GM21515 (cell line): ENCODE measurements around the gene MATK.
"Not testable (repeated sequence)": the region's sequence is repeated elsewhere in the genome, so short reads cannot be mapped to it uniquely, and the experiment has no call there.

ENCODE experiments used
- ATAC-seq: cut with Tn5 transposase; IDR thresholded peaks from one replicate; pipeline ENCODE4 v1.9.1; 2021; ENCODE audit not compliant: unreplicated experiment

MATK gene

DNA sequence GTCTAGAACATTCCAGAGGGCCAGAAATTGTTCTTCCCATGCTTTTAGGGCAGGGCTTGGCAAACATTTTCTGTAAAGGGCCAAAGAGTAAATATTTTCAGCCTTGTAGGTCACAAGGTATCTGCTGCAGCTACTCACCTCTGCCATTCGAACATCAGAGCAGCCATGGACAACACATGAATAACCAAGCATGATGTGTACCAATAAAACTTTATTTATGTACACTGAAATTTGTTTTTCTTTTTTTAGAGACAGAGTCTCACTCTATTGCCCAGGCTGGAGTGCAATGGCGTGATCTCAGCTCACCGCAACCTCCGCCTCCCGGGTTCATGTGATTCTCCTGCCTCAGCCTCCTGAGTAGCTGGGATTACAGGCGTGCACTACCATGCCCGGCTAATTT lies 28.5 kb downstream of the MATK start:
- not testable (repeated sequence) for ATAC-seq

DNA sequence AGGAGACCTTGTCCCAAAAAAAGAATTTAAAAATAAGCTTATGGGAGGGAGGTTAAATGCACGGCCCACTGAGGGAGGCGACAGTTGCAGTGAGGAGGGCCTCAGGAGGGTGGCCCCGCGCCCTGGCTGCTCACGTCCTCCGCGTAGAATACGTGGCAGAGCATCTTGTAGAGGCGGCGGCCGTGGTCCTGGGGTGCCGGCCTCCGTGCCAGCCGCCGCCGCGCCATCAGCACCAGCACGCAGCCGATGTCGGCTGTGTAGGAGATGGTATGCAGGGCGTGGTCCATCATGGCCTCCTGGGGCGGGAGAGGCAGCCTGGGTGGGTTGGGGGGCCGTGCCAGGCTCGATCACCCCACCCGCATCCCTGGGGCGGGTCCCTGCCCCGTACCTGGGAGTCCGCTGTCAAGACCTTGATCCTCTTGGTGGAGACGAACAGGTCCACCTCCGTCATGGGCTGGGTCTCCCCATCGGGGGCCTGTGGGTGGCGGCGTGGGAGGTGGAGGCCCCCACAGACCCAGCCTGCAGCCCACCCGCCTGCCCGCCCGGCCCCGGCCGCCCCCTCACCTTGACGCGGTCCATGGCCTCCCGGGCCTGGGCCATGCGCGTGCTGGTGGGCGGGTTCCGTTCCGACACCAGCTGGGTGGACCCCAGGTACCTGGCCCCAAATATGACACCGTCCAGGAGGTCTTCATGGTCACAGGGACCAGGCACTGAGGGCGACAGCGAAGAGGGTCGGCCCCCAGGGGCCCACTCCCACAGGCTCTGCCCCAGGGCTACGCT lies 32.4 kb downstream of the MATK start:
- ATAC-seq = no peak

DNA sequence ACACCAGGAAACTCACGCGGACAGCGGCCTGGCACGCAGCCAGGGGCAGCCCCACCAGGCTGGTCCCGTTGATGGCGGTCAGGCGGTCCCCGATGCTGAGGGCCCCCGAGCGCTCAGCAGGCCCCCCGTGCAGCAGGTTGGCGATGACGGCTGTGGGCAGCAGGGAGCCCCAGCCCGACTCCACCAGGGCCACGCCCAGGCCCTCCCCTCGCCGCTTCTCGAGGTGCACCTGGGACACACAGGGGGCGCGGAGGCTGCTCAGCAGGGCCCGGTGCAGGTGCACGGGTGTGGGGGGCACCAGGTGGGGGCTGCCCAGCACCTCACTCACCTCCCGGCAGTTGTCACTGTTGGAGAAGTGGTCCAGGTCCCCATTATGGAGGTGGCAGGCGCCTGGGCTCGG lies 33.7 kb downstream of the MATK start:
- no peak for ATAC-seq

DNA sequence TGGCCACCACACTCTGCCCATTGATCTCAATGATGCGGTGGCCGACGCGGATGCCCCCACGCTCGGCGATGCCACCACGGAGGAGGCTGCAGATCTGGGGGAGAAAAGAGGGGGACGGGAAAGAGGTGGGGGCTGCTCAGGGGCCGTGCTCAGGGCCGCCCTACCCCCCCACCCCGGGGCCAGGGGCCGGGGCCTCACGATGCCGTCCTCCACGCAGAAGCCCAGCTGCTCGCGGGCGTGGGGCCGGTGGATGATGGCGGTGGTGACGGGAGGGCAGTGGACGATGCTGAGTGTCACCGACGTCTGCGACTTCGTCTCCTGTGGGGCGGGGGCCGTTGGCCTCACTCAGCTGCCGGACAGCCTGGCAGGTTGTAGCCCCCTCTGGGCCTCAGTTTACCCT lies 34.9 kb downstream of the MATK start:
- ATAC-seq = no peak

DNA sequence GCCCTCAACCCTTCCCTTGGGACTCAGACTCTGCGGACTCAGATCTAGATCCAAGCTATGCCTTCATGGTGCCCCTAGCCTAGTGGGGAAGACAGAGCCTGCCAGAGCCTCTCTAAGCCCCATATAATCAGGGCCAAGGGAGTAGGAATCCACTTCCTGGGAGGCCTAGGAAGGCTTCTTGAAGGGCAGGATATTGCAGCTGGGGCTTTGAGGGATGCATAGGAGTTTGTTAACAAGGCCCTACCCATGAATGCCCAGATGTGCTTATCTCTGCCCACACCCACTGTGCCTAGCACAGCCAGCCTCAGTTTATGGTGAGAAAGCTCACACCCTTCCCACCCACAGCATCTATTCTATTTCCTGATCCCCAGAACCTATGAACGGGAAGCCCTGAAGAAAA lies 36.0 kb downstream of the MATK start:
- ATAC-seq = no peak

DNA sequence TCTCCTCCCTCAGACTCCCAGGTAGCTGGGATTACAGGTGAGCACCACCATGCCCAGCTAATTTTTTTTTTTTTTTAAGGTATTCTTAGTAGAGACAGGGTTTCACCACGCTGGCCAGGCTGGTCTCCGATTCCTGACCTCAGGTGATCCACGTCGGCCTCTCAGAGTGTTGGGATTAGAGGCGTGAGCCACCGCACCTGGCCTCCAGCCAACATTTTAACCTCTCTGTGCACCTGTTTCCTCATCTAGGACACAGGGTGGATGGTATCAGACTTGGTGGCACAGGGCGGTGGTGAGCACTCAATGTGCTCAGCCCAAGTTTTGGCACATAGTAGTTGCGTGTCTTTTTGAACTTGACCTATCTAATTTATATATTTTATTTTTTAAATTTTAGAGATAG lies 37.2 kb downstream of the MATK start:
- no peak for ATAC-seq

DNA sequence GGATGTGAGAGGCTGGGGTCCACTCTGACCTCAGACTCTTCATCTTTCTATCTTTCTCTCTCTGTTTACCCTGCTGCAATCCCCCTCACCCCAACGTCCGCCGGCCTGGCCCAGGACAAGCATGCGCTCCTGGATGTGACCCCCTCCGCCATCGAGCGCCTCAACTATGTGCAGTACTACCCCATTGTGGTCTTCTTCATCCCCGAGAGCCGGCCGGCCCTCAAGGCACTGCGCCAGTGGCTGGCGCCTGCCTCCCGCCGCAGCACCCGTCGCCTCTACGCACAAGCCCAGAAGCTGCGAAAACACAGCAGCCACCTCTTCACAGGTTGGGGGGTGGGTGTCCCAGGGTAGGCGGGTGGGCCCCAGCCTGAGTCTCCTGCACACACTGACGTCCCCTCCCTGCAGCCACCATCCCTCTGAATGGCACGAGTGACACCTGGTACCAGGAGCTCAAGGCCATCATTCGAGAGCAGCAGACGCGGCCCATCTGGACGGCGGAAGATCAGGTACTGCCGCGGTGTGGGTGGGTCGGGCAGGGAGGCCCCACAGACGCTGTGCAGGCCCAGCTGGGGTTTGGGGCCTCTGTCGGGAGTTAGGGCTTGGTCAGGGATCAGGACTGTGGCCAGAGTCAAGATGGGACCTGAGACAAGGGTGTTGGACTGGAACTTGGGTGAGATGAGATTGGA lies 39.7 kb downstream of the MATK start:
- no peak for ATAC-seq

DNA sequence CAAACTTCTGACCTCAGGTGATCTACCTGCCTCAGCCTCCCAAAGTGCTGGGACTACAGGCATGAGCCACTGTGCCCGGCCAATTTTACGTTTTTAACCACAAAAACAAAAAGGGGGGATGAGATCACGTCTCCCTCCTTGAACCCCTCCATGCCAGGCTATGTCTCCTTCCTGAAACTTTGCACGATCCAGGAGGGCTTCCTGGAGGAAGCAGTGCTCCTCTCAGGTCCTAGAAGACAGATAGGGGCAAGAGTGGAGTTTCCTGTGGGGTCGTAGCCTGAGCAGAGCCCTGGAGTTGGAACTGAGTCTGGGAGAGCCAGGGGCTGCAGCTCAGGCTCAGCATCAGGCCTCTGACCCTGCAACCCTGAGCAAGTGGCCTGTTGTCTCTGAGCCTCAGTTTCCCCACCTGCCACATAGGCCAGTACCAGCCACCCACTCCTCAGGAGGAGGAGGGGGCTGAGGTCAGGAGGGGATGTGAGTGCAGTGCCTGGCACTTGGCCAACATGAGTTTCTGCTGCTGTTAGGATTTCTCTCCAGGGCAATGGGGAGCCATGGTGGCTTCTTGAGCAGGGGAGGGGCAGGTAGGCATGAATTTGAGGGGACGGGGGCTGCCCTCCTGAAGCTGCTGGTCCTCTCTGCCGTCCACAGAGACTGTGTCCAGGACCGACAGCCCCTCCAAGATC lies 40.7 kb downstream of the MATK start:
- ATAC-seq = no peak

DNA sequence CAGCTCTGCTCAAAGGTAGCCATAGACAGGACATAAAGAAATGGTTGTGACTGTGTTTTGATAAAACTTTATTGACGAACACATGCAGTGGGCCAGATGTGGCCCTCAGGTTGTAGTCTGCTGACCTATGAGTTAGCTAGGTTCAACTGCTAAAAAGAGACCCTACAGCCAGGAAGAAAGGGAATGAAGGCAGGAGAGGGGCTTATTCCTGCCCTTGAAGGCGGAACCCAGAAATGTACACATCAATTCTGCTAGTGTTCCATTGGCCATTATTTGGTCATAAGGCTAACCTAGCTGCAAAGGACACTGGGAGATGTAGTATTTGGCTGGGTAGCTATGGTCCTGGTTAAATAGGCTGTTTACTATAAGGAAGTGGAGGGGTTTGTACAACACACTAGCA lies 42.7 kb downstream of the MATK start:
- ATAC-seq = no peak

DNA sequence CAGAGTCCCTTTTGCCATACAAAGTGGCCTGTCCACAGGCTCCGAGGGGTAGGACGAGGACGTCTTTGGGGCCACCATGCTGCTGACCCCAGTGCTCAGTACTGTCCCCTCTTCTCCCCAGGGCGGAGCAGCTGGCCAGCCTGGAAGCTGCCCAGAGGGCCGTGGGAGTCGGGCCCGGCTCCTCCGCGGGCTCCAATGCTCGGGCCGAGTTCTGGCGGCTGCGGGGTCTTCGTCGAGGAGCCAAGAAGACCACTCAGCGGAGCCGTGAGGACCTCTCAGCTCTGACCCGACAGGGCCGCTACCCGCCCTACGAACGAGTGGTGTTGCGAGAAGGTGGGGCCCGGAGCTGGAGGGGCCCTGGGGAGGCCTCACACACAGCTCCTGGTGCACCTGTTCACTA lies 45.8 kb downstream of the MATK start:
- ATAC-seq = no peak

DNA sequence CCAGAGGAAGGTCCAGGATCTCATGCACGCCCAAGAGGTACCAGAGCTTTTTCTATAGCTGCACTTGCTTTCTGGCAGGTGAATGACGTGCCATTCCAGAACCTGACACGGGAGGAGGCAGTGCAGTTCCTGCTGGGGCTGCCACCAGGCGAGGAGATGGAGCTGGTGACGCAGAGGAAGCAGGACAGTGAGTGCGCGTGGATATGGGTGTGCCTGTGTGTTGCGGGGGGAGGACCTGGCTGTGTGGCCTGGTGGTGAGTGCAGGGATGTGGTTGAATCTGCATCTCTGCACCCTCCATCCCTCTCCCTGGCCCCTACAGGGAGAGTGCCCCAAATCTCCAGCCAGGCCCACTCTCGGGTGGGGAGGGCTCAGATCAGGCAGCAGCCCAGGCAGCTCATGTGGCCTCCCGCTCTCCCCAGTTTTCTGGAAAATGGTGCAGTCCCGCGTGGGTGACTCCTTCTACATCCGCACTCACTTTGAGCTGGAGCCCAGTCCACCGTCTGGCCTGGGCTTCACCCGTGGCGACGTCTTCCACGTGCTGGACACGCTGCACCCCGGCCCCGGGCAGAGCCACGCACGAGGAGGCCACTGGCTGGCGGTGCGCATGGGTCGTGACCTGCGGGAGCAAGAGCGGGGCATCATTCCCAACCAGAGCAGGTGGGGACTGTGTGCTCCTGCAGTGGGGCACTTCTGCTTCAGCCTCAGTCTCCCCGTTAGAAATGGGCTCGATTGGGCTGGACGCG lies 47.5 kb downstream of the MATK start:
- ATAC-seq = no peak

DNA sequence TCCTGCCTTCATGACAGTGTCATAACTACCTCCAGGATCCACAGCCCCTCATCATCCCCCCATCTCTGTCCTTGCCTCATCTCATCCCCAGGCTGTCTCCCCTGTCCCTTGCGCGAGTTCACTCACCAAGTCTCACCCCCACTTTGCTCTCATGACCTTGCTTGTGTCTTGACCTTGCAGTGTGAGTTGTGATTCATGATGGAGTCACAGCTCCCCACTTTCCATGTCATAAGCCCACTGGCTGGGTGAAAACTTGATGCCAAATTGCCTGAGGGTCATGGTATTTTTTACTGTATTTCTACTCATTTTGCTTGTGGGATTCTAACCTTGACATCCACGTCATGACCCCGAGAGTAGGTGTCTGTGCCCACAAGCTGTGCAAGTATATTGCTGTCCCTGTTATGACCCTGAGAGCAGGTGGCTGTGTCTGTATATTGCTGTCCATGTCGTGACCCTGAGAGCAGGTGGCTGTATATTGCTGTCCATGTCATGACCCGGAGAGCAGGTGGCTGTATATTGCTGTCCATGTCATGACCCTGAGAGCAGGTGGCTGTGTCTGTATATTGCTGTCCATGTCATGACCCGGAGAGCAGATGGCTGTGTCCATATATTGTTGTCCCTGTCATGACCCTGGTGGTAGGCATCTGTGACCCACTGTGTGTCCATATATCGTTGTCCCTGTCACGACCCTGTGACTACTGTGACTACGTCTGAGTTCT lies 48.5 kb downstream of the MATK start:
- ATAC-seq = no peak

DNA sequence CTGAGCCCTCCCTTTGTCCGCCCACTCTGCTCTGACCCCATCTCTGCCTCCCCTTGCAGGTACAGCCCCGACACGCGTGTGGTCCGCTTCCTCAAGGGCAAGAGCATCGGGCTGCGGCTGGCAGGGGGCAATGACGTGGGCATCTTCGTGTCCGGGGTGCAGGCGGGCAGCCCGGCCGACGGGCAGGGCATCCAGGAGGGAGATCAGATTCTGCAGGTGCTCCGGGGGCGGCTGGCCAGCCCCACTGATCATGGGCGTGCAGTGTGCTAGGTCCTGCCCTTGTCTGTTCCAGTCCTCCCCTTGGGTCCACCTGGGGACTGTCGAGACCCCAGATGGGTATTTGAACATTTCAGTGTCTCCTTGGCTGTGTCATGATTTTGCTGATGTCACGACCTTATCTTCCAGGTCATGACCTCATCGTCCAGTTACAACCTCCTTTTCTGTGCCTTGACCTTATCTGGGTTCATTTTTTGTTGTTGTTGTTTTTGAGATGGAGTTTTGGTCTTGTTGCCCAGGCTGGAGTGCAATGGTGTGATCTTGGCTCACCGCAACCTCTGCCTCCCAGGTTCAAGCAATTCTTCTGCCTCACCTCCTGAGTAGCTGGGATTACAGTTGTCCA lies 50.0 kb downstream of the MATK start:
- no peak for ATAC-seq

DNA sequence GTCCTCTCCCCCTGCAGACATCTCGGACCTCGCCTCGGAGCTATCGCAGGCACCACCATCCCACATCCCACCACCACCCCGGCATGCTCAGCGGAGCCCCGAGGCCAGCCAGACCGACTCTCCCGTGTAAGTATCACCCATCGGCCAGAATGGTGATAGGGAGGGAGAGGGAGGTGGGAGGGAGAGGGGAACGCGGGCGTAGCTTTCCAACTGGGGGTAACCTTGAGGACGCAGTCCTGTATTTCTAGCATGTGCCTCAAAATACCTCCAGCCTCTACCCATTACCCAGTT lies 51.9 kb downstream of the MATK start:
- ATAC-seq = no peak

DNA sequence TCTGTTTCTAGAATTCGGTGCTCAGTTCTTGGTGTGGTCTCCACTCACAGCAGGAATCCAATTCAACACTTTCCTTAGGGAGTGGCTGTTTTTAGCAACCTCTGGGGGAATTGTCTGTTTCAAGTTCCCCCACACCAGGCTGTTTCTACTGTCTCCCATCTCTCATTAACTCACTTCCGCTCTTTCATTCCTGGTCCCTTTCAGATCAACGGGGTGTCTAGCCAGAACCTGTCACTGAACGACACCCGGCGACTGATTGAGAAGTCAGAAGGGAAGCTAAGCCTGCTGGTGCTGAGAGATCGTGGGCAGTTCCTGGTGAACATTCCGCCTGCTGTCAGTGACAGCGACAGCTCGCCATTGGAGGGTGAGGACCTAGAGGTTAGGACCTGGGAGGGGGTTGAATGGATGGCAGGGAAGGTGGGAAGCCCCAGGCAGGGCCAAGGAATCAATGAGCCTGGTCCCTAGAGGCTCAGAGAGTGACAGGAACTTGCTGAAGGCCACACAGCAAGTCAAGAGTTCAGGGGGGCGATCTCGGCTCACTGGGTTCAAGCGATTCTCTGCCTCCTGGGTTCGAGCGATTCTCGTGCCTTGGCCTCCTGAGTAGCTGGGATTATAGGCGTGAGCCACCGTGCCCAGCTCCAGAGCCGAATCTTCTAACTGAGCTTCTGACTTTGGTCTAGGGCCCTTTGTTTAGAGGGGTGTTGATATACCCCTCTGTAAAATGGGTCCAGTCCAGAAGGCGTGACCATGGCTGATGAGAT lies 52.5 kb downstream of the MATK start:
- no peak for ATAC-seq

DNA sequence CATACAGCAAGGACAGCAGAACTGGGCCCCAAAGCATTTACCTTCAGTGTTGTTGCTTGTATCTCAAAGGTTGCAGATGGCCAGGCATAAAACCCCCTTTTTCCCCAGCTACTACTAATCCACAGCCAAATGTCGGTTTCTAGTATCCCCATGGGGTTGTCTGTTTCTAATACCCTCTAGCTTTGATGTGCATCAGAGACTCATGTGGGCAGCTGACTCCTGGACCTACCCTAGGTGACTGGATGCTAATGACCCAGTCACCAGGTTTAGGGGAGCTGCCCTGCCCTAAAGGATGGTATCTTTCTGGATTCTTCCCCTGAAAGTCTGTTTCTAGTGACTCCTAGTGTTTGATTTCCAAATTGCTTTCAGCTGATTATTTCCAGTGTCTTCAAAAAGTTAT lies 54.1 kb downstream of the MATK start:
- no peak for ATAC-seq

DNA sequence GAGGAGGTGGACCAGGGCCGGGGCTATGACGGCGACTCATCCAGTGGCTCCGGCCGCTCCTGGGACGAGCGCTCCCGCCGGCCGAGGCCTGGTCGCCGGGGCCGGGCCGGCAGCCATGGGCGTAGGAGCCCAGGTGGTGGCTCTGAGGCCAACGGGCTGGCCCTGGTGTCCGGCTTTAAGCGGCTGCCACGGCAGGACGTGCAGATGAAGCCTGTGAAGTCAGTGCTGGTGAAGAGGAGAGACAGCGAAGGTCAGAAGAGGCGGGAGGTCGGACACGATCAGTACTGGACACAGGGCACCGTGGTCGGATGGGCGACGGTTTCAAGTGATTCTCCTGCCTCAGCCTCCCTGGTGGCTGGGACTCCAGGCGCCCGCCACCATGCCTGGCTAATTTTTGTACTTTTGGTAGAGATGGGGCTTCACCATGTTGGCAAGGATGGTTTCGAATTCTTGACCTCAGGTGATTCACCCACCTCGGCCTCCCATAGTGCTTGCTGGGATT lies 55.7 kb downstream of the MATK start:
- no peak for ATAC-seq
